Thymus (tissue), 14 donors: ENCODE data around the gene MRPS27. TPM values are rescaled to one million over a fixed set of nuclear protein-coding genes. Genes with fewer than 3 reads are reported as not detected.

Experiments
- DNase-seq, 9 donors: peaks; one replicate each; pipeline ENCODE4 v3.0.0-alpha.2; 2013; ENCODE audit warnings: low spot score in 9 of 9, low read depth in 6 of 9, missing footprints in 1 of 9
- H3K27ac ChIP-seq, 2 donors: one replicate each; pipeline ENCODE4 v1.5.1; 2013; ENCODE audit warnings: control low read depth in 1 of 2, low read depth in 1 of 2, low read length in 1 of 2, mild to moderate bottlenecking in 1 of 2, moderate library complexity in 1 of 2
- H3K27me3 ChIP-seq, 2 donors: one replicate each; pipeline ENCODE4 v1.5.1; 2013; ENCODE audit warnings: low read length in 1 of 2; ENCODE audit not compliant: control insufficient read depth in 2 of 2, insufficient read depth in 1 of 2
- H3K36me3 ChIP-seq, 2 donors: one replicate each; pipeline ENCODE4 v1.5.1; 2013; ENCODE audit warnings: low read length in 1 of 2, mild to moderate bottlenecking in 1 of 2, moderate library complexity in 1 of 2; ENCODE audit not compliant: control insufficient read depth in 2 of 2, insufficient read depth in 2 of 2
- H3K4me1 ChIP-seq, 2 donors: one replicate each; pipeline ENCODE4 v1.5.1; 2013; ENCODE audit warnings: low read length in 2 of 2; ENCODE audit not compliant: control insufficient read depth in 2 of 2, insufficient read depth in 2 of 2
- H3K4me3 ChIP-seq, 2 donors: one replicate each; pipeline ENCODE4 v1.5.1; 2013; ENCODE audit warnings: low read length in 2 of 2, control low read depth in 1 of 2, mild to moderate bottlenecking in 1 of 2
- H3K9me3 ChIP-seq, 2 donors: one replicate each; pipeline ENCODE4 v1.5.1; 2013; ENCODE audit warnings: low read length in 1 of 2, mild to moderate bottlenecking in 1 of 2; ENCODE audit not compliant: control insufficient read depth in 2 of 2, insufficient read depth in 1 of 2
- WGBS: extraction: QIAGEN DNeasy Blood & Tissue Kit; methylation state at CpG from one replicate; pipeline ENCODE4 v1.1.7; 2013; 5-methylcytosine and 5-hydroxymethylcytosine counted together
- long read RNA-seq, 10 donors: transcript quantifications; one replicate each; lab custom pipeline, GENCODE V29; 2026
- polyA plus RNA-seq: library from polyadenylated mRNA; stranded (reverse); fragments of 200-250 nt; gene quantifications from one replicate; pipeline ENCODE4 v1.2.3, GENCODE V29; 2013
- total RNA-seq: library from RNA; stranded (reverse); fragments of 120-200 nt; gene quantifications from one replicate; pipeline ENCODE4 v1.2.4, GENCODE V29; 2013
- donor health status: healthy.

The MRPS27 gene
- 46.0 TPM for total RNA-seq
- 27.9 TPM for polyA plus RNA-seq
- long read RNA-seq, donor 1, partial matches to known transcripts, result 0 of 1 reads
- long read RNA-seq, donor 1, other reads (novel, unspliced or antisense), result 0 of 1 reads
- long read RNA-seq, donor 2, result 0 reads
- long read RNA-seq, donor 3, transcript MRPS27-201 (11 exons, 2,785 nt), result major isoform, 13 of 14 reads
- long read RNA-seq, donor 3, partial matches to known transcripts, result 0 of 14 reads
- long read RNA-seq, donor 3, other reads (novel, unspliced or antisense), result 0 of 14 reads
- long read RNA-seq, donor 4, transcript MRPS27-201 (11 exons, 2,785 nt), result major isoform, 6 of 7 reads
- long read RNA-seq, donor 4, partial matches to known transcripts, result 0 of 7 reads
- long read RNA-seq, donor 4, other reads (novel, unspliced or antisense), result 0 of 7 reads
- long read RNA-seq, donor 5, transcript MRPS27-201 (11 exons, 2,785 nt), result major isoform, 16 of 38 reads
- long read RNA-seq, donor 5, partial matches to known transcripts, result 16 of 38 reads
- long read RNA-seq, donor 5, other reads (novel, unspliced or antisense), result 5 of 38 reads
- long read RNA-seq, donor 6, transcript MRPS27-201 (11 exons, 2,785 nt), result major isoform, 9 of 24 reads
- long read RNA-seq, donor 6, partial matches to known transcripts, result 15 of 24 reads
- long read RNA-seq, donor 6, other reads (novel, unspliced or antisense), result 0 of 24 reads
- long read RNA-seq, donor 7, transcript MRPS27-201 (11 exons, 2,785 nt), result major isoform, 13 of 17 reads
- long read RNA-seq, donor 7, partial matches to known transcripts, result 0 of 17 reads
- long read RNA-seq, donor 7, other reads (novel, unspliced or antisense), result 0 of 17 reads
- long read RNA-seq, donor 8, transcript MRPS27-201 (11 exons, 2,785 nt), result major isoform, 10 of 10 reads
- long read RNA-seq, donor 8, partial matches to known transcripts, result 0 of 10 reads
- long read RNA-seq, donor 8, other reads (novel, unspliced or antisense), result 0 of 10 reads
- long read RNA-seq, donor 9, transcript MRPS27-201 (11 exons, 2,785 nt), result major isoform, 8 of 9 reads
- long read RNA-seq, donor 9, partial matches to known transcripts, result 0 of 9 reads
- long read RNA-seq, donor 9, other reads (novel, unspliced or antisense), result 0 of 9 reads
- long read RNA-seq, donor 10, transcript MRPS27-201 (11 exons, 2,785 nt), result major isoform, 8 of 10 reads
- long read RNA-seq, donor 10, partial matches to known transcripts, result 0 of 10 reads
- long read RNA-seq, donor 10, other reads (novel, unspliced or antisense), result 0 of 10 reads

GRCh38 chr5:72319976-72320752, at the start of gene MRPS27, which contains the start of gene PTCD2:
Gene MRPS27, minus strand, starts transcription at chr5:72320240. Its CDS starts 19 bp downstream, at chr5:72320221.
Gene PTCD2, plus strand, starts transcription at chr5:72320373. Its CDS starts 10 bp downstream, at chr5:72320383.
- Histone ChIP-seq H3K27me3 (no peaks in the 10 kb centered on the region), H3K4me3 (peak within 1 kb of the TSS; percentile 75 to 89), H3K9me3 (no peaks in the 10 kb centered on the region), H3K36me3 (peaks cover 0 to 4% of the 10 kb centered on the region in 2 donors), H3K4me1 (peaks cover 6% of the 10 kb centered on the region in 2 donors), H3K27ac (peak within 1 kb of the TSS; percentile 71 to 91)
- under 1% methylated on average over 40 of the region's 40 CpGs for WGBS
- DNase-seq, result peak; percentile 84 to 98 (median 95)

GRCh38 chr5:72369711-72370110, 49.7 kb upstream of the MRPS27 start:
- Histone ChIP-seq H3K36me3 (no peaks in the 10 kb centered on the region), H3K4me1 (no peaks in the 10 kb centered on the region), H3K4me3 (no peak overlapping the region), H3K27me3 (no peaks in the 10 kb centered on the region), H3K27ac (no peak overlapping the region), H3K9me3 (no peaks in the 10 kb centered on the region)
- WGBS, result 94% methylated on average over 3 of the region's 3 CpGs
- DNase-seq, result no peak

GRCh38 chr5:72369301-72369700, 49.3 kb upstream of the MRPS27 start:
- no peak for DNase-seq
- Histone ChIP-seq H3K4me3 (no peak overlapping the region), H3K27ac (no peak overlapping the region), H3K27me3 (no peaks in the 10 kb centered on the region), H3K36me3 (no peaks in the 10 kb centered on the region), H3K9me3 (no peaks in the 10 kb centered on the region), H3K4me1 (no peaks in the 10 kb centered on the region)
- 96% methylated on average over 1 of the region's 1 CpG for WGBS

- Histone ChIP-seq H3K4me3 (no peak overlapping the region), H3K27ac (no peak overlapping the region), H3K4me1 (no peaks in the 10 kb centered on the region), H3K9me3 (no peaks in the 10 kb centered on the region), H3K36me3 (no peaks in the 10 kb centered on the region), H3K27me3 (no peaks in the 10 kb centered on the region)
- 96% methylated on average over 1 of the region's 1 CpG for WGBS
- DNase-seq, result no peak
Observed at GRCh38 chr5:72368271-72368670, 48.2 kb upstream of the MRPS27 start.

- Histone ChIP-seq H3K36me3 (no peaks in the 10 kb centered on the region), H3K4me3 (no peak overlapping the region), H3K27ac (no peak overlapping the region), H3K27me3 (no peaks in the 10 kb centered on the region), H3K9me3 (no peaks in the 10 kb centered on the region), H3K4me1 (no peaks in the 10 kb centered on the region)
- WGBS, result 52% methylated on average over 7 of the region's 7 CpGs
- peak; percentile 14 to 68 (median 32) for DNase-seq
Observed at GRCh38 chr5:72366324-72366976, 46.4 kb upstream of the MRPS27 start.

- Histone ChIP-seq H3K36me3 (peaks cover 0 to 5% of the 10 kb centered on the region in 2 donors), H3K27me3 (no peaks in the 10 kb centered on the region), H3K27ac (no peak overlapping the region), H3K4me3 (no peak overlapping the region), H3K9me3 (no peaks in the 10 kb centered on the region), H3K4me1 (no peaks in the 10 kb centered on the region)
- 99% methylated on average over 4 of the region's 4 CpGs for WGBS
- DNase-seq, result no peak
Observed at GRCh38 chr5:72364951-72365350, 44.9 kb upstream of the MRPS27 start.

GRCh38 chr5:72364171-72364570, 44.1 kb upstream of the MRPS27 start:
- Histone ChIP-seq H3K4me3 (no peak overlapping the region), H3K36me3 (peaks cover 4 to 10% of the 10 kb centered on the region in 2 donors), H3K27me3 (no peaks in the 10 kb centered on the region), H3K9me3 (no peaks in the 10 kb centered on the region), H3K27ac (no peak overlapping the region), H3K4me1 (no peaks in the 10 kb centered on the region)
- DNase-seq, result no peak
- WGBS, result 96% methylated on average over 1 of the region's 1 CpG
